DOHH2 (cell line): Measurements from ENCODE around the gene KEL.

Experiments
- H3F3A ChIP-seq: fragments of 200-600 bp; sonication (generic), shearing (Covaris generic); 2 replicates; pipeline ENCODE4 v1.6.0; 2016; ENCODE audit warnings: antibody characterized with exemption, mild to moderate bottlenecking; ENCODE audit not compliant: control insufficient read depth, insufficient read depth
- H3K27ac ChIP-seq: fragments of 200-600 bp; sonication (generic); 2 replicates; pipeline ENCODE4 v1.5.1; 2014; ENCODE audit warnings: low read depth, mild to moderate bottlenecking, low read length, moderate library complexity
- H3K27me3 ChIP-seq: fragments of 200-600 bp; sonication (generic); 2 replicates; pipeline ENCODE4 v1.6.1; 2014; ENCODE audit warnings: mild to moderate bottlenecking, low read length, mixed read lengths; ENCODE audit not compliant: control insufficient read depth
- H3K36me3 ChIP-seq: fragments of 200-600 bp; sonication (generic); 2 replicates; pipeline ENCODE4 v1.6.1; 2014; ENCODE audit warnings: mild to moderate bottlenecking, low read length, moderate library complexity, mixed read lengths; ENCODE audit not compliant: control insufficient read depth
- H3K4me1 ChIP-seq: fragments of 200-600 bp; sonication (generic); 2 replicates; pipeline ENCODE4 v1.6.1; 2014; ENCODE audit warnings: mild to moderate bottlenecking, low read length, mixed read lengths; ENCODE audit not compliant: control insufficient read depth
- H3K4me2 ChIP-seq: fragments of 200-600 bp; sonication (generic); 2 replicates; pipeline ENCODE4 v1.6.0; 2014; ENCODE audit warnings: mild to moderate bottlenecking, low read length, moderate library complexity
- H3K4me3 ChIP-seq: fragments of 200-600 bp; sonication (generic); 2 replicates; pipeline ENCODE4 v1.5.1; 2014; ENCODE audit warnings: mild to moderate bottlenecking, low read length, mixed read lengths
- H3K79me2 ChIP-seq: fragments of 200-600 bp; sonication (generic); 2 replicates; pipeline ENCODE4 v1.6.1; 2014; ENCODE audit warnings: mild to moderate bottlenecking, low read length, mixed read lengths; ENCODE audit not compliant: control insufficient read depth
- H3K9me2 ChIP-seq: fragments of 200-600 bp; sonication (generic); replicated peaks from 2 replicates; pipeline ENCODE4 v1.6.1; 2014; ENCODE audit warnings: mild to moderate bottlenecking, low read length, mixed read lengths; ENCODE audit not compliant: control insufficient read depth
- H3K9me3 ChIP-seq: fragments of 200-600 bp; sonication (generic); 2 replicates; pipeline ENCODE4 v1.6.1; 2014; ENCODE audit warnings: antibody characterized with exemption, low read length, mixed read lengths; ENCODE audit not compliant: control insufficient read depth, insufficient read depth
- H4K20me1 ChIP-seq: fragments of 200-600 bp; sonication (generic); 2 replicates; pipeline ENCODE4 v1.6.0; 2014; ENCODE audit warnings: low read depth, mild to moderate bottlenecking, antibody characterized with exemption, low read length, moderate library complexity; ENCODE audit not compliant: control insufficient read depth, insufficient read depth
- CTCF ChIP-seq: fragments of 200-600 bp; sonication (generic); IDR thresholded peaks from one replicate; pipeline ENCODE4 v1.5.1; 2014; ENCODE audit warnings: antibody characterized with exemption, mild to moderate bottlenecking, low read depth, low read length; ENCODE audit not compliant: poor library complexity, severe bottlenecking
- EZH2phosphoT487 ChIP-seq: fragments of 200-600 bp; sonication (generic); IDR thresholded peaks from 2 replicates; pipeline ENCODE4 v1.6.1; 2017; ENCODE audit warnings: borderline replicate concordance, mild to moderate bottlenecking, antibody characterized with exemption, low read length, moderate library complexity, mixed read lengths

KEL gene

GRCh38 chr7:142906643-142907042, 55.5 kb downstream of the KEL start:
- Histone ChIP-seq H3K36me3 (no peaks in the 10 kb centered on the region), H3K79me2 (no peaks in the 10 kb centered on the region), H3K9me2 (no peaks in the 10 kb centered on the region), H3K4me1 (no peaks in the 10 kb centered on the region), H3K4me3 (no peak overlapping the region), H3K9me3 (peaks cover 5% of the 10 kb centered on the region), H3K27me3 (peaks cover 26% of the 10 kb centered on the region), H4K20me1 (no peaks in the 10 kb centered on the region), H3F3A (no peaks in the 10 kb centered on the region), H3K27ac (no peak overlapping the region), H3K4me2 (no peak overlapping the region)
- TF ChIP-seq EZH2phosphoT487 (no peak), CTCF (no peak)

- Histone ChIP-seq H3F3A (no peaks in the 10 kb centered on the region), H3K27me3 (peaks cover 19% of the 10 kb centered on the region), H3K36me3 (no peaks in the 10 kb centered on the region), H3K4me3 (no peak overlapping the region), H3K9me2 (no peaks in the 10 kb centered on the region), H3K4me1 (no peaks in the 10 kb centered on the region), H3K79me2 (no peaks in the 10 kb centered on the region), H4K20me1 (no peaks in the 10 kb centered on the region), H3K4me2 (no peak overlapping the region), H3K27ac (no peak overlapping the region), H3K9me3 (peaks cover 5% of the 10 kb centered on the region)
- TF ChIP-seq CTCF (no peak), EZH2phosphoT487 (no peak)
Observed at GRCh38 chr7:142905759-142906158, 56.4 kb downstream of the KEL start.

- H3K4me2 ChIP-seq: no peak overlapping the region
- H3K36me3 ChIP-seq: no peaks in the 10 kb centered on the region
- TF ChIP-seq EZH2phosphoT487 (no peak), CTCF (no peak)
- H3K27ac ChIP-seq: no peak overlapping the region
- H4K20me1 ChIP-seq: no peaks in the 10 kb centered on the region
- peaks cover 16% of the 10 kb centered on the region for H3K27me3 ChIP-seq
- no peaks in the 10 kb centered on the region for H3F3A ChIP-seq
- no peaks in the 10 kb centered on the region for H3K79me2 ChIP-seq
- H3K9me3 ChIP-seq: peaks cover 5% of the 10 kb centered on the region
- H3K4me1 ChIP-seq: no peaks in the 10 kb centered on the region
- H3K4me3 ChIP-seq: no peak overlapping the region
- no peaks in the 10 kb centered on the region for H3K9me2 ChIP-seq
Observed at GRCh38 chr7:142904128-142904527, 58.0 kb downstream of the KEL start.
